ENCODE results near the gene ABCD2.
"Not testable (repeated sequence)": the region's sequence is repeated elsewhere in the genome, so short reads cannot be mapped to it uniquely, and the experiment has no call there.

Gene ABCD2

DNA sequence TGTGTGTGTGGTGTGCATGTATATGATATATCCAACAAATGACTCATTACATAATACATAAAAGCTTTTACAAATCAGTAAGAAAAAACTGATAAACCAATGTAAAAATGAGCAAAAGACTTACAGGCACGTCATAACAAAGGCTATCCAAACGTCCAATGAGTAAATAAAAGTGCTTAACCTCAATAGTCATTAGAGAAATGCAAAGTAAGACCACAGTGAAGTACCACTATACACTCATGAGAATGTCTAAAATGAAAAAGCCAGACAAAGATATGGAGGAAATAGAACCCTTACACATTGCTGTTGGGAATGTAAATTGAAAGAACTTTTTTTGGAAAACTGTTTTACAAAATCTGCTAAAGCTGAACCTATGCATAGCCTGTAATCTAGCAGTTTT lies 7.8 kb downstream of the ABCD2 start:
- no peak for DNase-seq

DNA sequence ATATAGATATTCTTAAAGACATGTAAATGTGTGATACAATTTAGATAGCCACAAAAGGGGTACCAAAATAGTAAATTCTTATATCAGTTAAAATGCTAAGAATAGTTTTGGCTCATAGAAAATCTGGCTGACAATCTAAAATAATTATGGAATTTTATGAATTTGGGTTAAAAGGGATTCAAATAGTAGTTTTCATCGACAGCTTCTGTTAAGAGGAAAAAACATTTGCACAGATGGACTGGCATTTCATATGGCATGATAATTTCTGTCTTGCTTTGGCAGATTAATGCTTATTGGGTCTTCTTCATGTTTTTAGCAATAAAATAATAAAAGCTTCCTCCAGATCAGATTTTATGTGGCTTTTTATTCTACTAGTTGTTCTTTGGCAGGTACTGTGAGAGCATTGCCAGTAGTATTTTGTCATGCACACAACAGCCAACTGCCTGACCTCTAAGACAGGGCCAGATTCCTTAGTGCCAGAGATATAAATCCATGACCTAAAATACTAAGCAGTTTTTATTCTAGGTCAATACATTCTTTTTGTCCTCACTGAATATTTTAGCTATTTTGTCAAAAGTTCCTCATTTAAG lies 9.1 kb downstream of the ABCD2 start:
- no peak for DNase-seq

DNA sequence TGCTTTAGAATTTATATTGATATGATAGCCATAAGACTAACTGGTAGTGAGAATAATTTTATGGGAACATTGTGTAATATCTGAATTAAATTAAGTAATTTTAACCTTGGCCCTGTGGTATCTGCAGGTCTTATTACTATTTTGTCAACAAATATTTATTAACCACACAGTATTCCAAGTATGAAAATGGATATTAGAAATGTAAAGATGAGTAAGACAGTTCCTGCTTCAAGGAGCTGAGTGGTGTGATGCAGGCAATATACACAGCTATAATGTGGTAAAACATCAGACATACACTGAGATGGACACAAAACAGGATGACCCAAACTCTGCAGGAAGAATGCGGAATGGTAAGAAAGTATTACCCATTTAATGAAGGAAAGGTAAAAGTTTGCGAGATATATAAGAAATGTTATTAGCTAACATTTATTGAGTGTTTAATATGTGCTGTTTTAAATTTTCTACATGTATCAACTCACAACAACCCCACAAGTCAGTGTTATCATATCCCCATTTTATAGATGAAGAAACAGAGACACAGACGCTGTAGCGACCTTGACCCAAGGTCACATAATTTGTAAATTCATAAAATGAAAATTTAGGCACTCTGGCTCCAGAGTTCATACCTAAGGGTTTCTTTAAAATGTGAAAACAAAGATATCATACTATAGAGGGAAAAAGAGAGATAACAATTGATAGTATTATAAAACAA lies 12.7 kb downstream of the ABCD2 start:
- no peak for DNase-seq

DNA sequence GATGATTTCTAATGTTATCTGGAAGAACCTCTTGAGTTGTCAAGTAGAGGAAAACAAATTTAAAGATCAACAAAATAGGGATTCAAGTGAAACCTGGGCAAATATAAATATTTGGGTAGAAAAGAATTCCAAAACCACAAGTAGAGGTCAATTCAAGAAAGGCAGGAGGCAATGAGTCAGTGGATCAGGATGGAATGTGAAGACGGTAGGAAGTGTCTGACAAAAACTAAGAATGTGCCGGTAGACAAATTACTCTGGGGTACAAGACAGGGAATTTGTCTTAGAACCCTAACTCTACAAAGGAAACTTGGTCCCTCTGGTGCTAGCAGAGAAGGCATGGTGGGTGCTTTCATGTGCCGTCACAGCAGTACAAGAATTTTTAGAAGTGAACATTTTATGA lies 13.6 kb downstream of the ABCD2 start:
- DNase-seq = no peak

DNA sequence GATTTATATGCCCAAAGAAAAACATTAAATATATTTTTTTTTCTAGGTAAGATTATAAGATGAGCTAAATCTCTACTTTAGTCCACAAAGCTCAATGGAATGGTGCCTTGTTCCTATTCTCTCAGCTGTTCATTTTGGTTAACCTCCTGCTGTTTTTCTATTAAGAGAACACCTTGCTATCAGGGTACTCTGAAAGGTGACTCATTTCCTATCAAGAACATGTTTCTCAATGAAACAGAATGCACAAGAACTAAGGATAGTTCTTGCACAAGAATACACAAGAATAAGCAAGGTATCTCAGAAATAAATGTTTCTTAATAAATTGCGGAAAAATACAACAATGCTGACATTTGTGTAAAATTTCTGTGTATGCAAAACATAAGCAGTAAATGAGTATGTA lies 14.1 kb downstream of the ABCD2 start:
- no peak for DNase-seq

DNA sequence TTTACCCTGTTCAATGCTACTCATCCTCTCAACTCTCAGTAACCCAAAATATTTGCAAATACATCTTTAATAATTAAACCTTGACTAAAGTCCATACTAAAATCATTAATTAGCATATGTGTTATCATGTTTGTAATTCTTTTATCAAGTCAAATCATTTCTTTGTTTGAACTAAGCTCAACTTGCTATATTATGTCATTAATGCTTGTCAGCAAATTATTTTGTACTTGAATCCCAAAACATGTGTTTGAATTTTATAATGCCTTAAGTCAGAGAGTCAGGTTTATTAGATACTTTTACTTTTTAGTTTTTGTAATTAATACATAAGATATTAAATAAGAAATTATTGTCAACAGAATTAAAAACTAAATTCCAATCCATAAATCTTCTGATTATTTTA lies 16.5 kb downstream of the ABCD2 start:
- DNase-seq = no peak

DNA sequence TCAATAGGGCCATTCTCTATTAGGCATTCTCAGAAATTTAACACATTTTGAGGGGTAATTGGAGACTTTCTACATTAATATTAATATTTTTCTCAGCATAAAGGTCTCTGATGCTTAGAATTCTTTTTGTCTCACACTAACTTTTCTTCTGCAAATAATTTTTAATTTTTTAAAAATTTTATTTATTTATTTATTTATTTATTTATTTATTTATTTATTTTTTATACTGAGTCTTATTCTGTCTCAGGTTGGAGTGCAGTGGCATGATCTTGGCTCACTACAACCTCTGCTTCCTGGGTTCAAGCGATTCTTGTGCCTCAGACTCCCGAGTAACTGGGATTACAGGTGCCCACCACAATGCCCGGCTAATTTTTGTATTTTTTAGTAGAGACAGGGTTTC lies 17.7 kb downstream of the ABCD2 start:
- not testable (repeated sequence) for DNase-seq

DNA sequence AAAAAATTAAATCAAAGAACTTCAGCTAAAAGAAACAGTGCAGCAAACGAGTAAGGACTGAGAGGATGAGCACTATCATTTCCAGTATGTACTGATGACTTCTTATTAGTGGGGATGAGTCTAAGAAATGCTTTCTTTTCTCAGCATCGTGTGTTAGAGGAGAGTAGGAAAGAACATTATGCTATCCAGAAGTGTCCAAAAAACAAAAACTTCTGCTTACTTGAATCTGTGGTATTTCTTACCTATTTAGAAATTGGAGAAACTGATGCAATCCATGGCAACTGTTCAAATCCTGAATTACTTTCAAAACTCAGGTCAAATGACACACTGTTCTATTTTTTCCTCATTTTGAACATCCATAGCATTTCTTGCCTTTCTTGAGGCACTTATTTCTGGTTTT lies 23.7 kb downstream of the ABCD2 start:
- DNase-seq = no peak

DNA sequence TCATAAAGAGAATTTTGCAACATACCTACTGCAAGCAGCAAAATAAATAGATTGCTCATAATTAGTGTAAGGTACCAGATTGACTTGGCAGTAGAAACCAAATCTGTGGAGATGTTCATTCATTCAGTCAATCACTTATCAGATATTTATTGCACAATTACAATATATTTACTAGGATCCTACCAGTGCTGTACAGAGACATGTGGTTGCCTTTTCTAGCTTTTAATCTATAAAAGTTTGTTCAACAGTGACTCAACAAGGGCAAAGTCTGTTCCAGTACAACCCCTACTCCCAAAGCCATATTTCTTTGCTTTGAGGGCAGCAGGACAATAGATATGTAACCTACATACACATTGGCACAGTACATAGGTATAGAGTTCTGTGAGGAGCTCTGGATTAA lies 27.3 kb downstream of the ABCD2 start:
- DNase-seq = no peak

DNA sequence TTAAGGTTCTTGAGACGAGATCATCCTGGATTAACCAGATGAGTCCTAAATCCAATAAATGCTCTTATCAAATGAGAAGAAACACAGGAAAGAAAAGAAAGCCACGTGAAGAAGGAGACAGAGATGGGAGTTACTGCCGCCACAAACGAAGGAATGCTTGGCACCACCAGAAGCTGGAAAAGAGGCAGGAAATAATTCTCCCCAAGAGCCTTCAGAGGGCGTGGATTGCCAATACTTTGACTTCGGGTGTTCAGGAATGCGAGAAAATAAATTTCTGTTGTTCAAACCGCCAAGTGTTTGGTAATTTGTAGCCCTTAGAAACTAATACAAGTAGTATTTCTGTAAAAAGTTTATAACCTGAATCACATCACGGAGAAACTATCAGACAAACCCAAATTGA lies 31.3 kb downstream of the ABCD2 start:
- DNase-seq = no peak

DNA sequence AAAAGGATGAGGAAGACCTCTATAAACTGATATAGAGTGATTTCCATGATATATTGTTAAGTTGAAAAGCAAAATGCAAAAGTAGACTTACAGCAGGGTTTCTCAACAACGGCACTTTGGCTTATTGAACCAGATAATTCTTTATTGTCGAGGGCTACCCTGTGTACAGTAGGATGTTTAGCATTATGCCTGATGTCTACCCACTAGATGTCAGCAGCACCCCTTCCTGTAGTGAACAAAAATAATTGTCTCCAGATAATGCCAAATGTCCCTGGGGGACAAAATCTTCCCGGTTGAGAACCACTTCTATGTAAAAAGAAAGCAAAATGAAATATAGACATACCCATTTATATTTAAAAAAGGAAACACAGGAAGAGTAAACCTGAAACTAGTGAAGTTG lies 32.4 kb downstream of the ABCD2 start:
- DNase-seq = no peak

DNA sequence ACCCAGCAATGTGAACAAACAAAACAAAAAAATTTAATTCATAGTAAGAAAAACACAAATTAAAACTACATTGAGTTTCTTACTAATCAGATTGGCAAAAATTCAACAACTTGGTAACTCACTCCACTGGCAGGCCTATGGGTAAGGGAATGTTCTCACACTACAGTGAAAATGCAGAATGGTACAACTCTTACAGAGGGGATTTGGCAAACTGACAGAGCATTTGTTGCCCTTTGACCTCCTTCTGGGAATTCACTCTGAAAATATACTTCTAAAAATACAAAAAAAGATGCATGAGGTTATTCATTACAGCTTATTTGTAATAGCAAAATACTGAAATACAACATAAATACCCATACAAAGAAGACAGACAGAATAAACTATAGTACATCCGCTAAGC lies 32.8 kb downstream of the ABCD2 start:
- DNase-seq = no peak

DNA sequence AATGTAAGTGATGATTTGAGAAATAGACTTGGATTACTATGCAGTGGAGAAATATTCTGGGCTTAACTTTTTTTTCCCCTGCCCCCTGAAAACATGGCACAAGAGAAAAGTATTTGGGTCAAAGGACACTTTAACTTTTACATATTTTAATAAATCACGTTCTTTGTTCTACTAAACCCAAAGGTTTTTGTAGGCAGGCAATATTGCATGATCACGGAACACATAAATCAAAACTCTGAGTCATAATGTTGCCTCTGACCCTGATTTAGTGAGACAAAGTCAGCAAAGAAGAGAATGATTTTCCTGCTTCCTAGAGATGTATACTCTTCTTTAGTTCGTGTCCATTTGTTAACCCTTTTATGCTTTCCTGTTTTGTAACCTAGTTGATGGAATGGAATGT lies 38.0 kb downstream of the ABCD2 start:
- no peak for DNase-seq

DNA sequence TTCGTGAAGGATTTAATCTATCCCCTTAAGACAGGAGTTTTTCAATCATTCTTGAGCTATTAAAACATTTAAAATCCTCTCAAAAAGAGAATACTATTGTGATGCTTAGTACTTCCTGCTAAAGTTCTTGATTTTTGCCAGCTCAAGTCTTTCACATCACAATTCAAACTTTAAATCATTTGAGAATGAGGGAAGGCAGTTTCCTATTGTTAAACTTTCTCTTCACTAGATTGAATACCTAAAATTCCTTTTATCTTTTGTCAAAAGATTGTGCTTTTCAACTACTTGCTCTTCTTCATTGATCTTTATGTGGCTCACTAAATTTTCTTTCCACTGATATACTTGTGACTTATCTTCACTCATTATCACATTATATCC lies 44.1 kb downstream of the ABCD2 start:
- DNase-seq = no peak

DNA sequence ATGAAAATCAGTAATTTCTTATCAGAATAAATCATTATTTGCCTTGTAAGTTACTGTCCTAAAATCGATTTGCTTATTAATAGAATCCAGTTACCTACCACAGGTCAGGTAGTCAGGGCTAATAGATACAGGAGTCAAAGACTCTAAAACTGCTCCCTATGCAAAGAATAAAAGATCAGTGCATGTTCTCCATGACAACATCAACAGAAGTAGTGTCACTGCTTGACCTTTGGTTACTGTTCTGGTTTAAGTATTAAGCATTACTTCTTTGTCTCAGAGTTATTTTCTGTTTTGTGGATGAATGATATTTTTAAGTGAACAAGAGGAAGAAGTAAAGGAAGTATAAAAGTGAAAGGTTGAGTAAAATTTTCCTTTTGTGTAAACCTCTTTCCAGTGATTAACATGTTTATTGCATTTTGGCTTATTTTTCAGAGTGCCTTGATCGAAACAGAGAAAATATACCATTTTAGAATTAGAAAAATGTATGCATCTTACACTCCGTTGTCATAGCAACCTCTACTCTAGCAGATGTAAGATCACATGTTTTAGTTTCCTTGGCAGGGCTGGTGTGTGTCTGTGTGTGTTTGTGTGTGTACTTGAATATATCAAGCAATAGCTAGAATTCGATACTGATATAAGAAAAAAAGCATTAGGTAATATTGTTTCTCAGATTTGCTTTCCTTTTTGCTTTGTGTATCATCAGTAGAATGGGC lies 44.7 kb downstream of the ABCD2 start:
- no peak for DNase-seq

DNA sequence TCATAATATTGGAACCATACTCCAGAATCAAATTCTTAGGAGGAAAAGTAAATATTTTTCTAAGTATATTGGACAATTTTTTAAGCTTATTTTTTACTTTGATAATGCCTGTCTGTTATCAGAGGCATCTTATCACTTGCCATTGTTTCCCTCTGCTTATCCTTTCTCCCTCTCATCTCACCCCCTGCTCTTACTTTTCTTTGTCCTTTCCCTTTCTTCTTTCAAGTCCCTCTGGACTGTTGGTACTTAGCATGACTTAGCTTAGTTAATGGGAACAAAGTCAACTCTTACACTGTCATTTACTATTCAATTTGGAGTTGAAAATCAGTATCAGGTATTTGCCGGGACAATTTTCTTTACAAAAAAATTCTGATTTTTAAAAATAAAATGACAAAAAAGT lies 45.2 kb downstream of the ABCD2 start:
- no peak for DNase-seq

DNA sequence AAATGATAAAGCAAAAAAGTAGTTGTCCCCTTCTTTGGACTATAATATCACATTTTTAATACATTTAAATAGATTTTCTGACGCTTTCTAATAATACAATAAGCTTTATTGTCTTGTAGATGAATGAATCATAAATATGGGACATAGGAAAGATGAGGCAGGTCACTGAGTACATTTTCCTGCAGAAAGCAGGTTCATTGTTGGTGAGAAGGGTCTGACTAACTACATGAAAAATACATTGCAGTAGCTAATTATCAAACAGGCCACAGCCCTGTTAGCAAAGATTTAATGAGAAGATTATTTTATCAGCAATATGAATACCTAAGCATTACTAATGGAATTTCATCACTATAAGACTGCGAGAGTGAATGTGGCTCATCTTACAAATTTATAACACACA lies 45.6 kb downstream of the ABCD2 start:
- no peak for DNase-seq

DNA sequence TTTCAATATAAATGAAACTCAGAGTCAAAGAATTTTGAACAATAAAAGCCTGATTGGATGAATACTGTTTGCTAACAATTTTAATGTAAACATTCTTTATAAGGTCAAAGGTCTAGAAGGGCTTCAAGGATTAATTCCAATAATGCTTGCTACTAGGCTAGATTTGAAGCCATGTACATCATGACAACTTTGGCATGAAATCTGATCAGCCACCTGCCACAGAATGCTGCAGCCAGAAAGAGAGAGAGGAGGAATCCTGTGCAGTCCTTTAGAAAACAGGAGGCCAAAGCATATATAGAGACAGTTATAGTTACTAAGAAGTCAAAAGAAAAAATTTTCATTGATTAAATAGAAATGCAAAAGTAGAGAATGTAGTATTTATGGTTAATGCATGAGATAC lies 47.1 kb downstream of the ABCD2 start:
- DNase-seq = no peak

DNA sequence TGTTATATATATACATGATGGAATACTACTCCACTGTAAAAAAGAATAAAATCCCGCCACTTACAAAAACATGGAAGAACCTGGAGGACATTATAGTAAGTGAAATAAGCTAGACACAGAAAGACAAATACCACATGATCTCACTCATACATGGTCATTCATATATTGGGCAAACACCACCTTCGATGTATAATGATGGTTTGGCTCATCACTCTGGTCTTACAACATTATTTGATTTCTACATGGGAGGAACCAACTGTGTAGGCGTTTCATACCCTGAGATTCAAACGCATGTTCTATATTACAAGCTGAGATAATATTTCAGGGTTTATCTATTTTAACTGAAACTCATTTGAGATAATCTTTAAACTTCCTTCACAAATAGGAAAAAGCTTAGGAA lies 48.3 kb downstream of the ABCD2 start:
- DNase-seq = no peak

DNA sequence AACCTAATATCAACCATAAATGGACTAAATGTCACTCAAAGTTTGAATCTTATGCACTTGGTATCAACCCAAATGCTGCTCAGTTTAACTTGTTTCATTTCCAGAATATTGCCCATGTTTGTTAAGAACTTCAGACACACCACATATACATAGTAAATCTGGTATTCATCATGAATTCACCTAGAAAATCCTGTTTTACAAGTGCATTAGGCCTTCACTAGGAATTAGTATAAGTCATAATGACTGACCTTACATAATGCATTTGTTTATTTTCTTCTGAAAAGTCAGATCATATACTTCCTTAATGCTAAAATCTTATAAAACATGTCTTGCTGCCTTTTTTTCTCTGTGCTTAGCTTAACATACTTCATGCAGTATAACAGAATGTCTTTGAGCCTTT lies 66.1 kb downstream of the ABCD2 start:
- no peak for DNase-seq

DNA sequence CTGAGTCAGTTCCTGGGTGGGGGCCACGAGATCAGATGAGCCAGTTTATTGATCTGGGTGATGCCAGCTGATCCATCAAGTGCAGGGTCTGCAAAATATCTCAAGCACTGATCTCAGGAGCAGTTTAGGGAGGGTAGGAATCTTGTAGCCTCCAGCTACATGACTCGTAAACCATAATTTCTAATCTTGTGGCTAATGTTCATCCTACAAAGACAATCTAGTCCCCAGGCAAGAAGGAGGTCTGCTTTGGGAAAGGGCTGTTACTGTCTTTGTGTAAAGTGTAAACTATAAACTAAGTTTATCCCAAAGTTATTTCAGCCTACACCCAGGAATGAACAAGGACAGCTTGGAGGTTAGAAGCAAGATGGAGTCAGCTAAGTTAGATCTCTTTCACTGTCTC lies 75.4 kb downstream of the ABCD2 start:
- DNase-seq = not testable (repeated sequence)

DNA sequence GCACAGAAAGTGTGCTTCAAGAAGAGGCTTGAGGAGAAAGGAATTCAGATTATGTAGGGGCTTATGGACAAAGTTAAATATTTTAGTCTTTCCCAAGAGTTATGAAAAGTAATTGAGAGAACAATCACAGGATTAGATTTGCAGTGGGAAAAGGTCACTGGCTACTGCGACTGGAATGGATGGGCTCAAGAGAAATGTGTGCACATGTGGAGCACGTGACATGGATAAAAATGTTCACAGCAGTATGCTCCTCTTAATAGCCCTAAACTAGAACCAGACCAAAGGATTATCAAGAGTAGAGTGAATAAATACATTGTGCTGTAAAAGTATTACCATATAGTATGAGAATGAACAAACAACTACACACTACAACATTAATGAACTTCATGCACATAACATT lies 78.1 kb downstream of the ABCD2 start:
- no peak for DNase-seq

DNA sequence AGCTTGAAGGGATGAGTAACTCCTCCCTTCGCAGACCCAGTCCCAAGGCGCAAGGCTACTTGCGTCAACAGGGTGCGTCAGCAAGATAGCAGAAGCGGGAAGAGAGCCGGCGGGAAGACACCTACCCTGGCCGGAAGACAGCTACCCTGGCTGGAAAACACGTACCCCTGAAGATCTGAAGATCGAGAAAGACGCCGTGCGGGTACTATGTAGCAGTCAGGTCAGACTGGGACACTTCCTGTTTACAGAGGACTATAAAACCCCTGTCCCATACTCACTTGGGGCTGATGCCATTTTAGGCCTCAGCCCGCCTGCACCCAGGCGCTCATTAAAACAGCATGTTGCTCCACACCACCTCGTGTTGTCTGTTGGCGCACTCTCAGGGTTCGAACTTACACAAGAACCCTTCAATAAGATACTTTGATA lies 80.9 kb downstream of the ABCD2 start:
- no peak for DNase-seq

DNA sequence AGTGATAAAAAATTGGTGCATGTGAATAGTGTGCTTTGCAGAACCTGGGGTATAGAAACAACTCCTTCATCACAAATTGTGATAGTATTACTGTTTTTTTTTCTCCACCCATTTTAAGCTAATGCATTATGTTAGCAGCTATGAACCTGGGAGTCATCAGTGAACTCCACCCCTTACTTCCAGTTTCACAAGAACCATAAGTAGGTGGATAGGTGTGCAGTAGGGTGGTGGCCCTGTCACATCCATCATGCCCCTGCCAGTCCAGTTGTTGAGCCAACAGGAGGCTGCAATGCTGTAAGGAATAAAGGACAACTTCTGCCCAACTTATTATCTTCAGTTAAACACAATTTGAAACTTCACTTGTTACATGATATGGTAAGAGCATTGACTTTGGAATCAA lies 85.7 kb downstream of the ABCD2 start:
- DNase-seq = no peak

DNA sequence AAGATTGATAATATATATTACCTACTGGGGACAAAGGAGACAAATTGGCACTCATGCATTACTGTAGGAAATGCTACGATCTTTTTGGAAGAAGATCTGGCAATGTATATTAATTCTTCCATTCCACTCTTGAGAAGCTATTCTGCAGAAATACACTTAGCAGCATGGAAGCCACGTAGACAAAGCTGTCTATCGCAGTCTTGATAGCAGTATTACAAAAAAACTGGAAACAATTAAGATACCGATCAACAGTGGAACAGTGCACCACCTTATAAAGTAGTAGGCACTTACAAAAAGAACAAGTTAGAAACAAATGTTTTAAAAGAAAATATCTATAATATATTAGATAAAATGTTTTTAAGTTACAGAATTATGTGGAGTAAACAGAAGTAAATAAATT lies 87.2 kb downstream of the ABCD2 start:
- DNase-seq = no peak
